HepG2 (cell line): ENCODE data around the gene MTF2. TPM values are rescaled to one million over a fixed set of nuclear protein-coding genes. Genes with fewer than 3 reads are reported as not detected.

Experiments
- ASH2L ChIP-seq: fragments of 300-600, 200-600 bp; sonication (generic); IDR thresholded peaks from 2 replicates; pipeline ENCODE4 v1.7.0; 2017; ENCODE audit warnings: low read depth, mild to moderate bottlenecking, moderate library complexity, mixed read lengths, low read length; ENCODE audit not compliant: insufficient read length
- KDM5B ChIP-seq: sonication (generic); formaldehyde crosslinking; IDR thresholded peaks from 2 replicates; pipeline ENCODE4 v1.4.0; 2020; ENCODE audit warnings: missing genetic modification reagents, mild to moderate bottlenecking, borderline replicate concordance
- NRL ChIP-seq: sonication (generic); formaldehyde crosslinking; IDR thresholded peaks from 2 replicates; pipeline ENCODE4 v1.5.0; 2020; ENCODE audit warnings: missing genetic modification reagents, mild to moderate bottlenecking, moderate library complexity, borderline replicate concordance
- POLR2AphosphoS2 ChIP-seq: IDR thresholded peaks from 2 replicates; pipeline ENCODE4 v1.6.1; 2011; ENCODE audit warnings: low read depth, low read length, improper control_type of control experiment
- SETDB1 ChIP-seq: sonication (generic); formaldehyde crosslinking; IDR thresholded peaks from 2 replicates; pipeline ENCODE4 v1.5.1; 2020; ENCODE audit warnings: missing genetic modification reagents, mild to moderate bottlenecking, borderline replicate concordance
- ZBTB46 ChIP-seq: sonication (generic); formaldehyde crosslinking; IDR thresholded peaks from 2 replicates; pipeline ENCODE4 v1.4.0; 2020; ENCODE audit warnings: mild to moderate bottlenecking, missing genetic modification reagents, borderline replicate concordance
- ZNF280D ChIP-seq: sonication (generic); formaldehyde crosslinking; IDR thresholded peaks from 2 replicates; pipeline ENCODE4 v1.5.1; 2020; ENCODE audit warnings: mild to moderate bottlenecking, missing genetic modification reagents
- ZNF574 ChIP-seq: sonication (generic); formaldehyde crosslinking; IDR thresholded peaks from 2 replicates; pipeline ENCODE4 v1.4.0; 2020; ENCODE audit warnings: missing genetic modification reagents
- ZNF761 ChIP-seq: sonication (generic); formaldehyde crosslinking; conservative IDR thresholded peaks from 2 replicates; pipeline ENCODE4 v1.4.0; 2020; ENCODE audit warnings: mild to moderate bottlenecking, missing genetic modification reagents
- polyA plus RNA-seq, 8 experiments: library from polyadenylated mRNA; depleted of rRNA in 3 of 8; stranded (reverse) in 7 of 8; unstranded in 1 of 8; fragments of >200 nt; fragmentation: Illumina TruSeq in 4 of 8; extraction: Trizol in 4 of 8; gene quantifications; 2 replicates each; pipeline versions ENCODE4 v1.2.1 to v1.2.3, GENCODE V29; 2011 to 2016; ENCODE audit warnings: low read depth in 4 of 8, missing spikeins in 1 of 8, mixed read lengths in 1 of 8; ENCODE audit not compliant: insufficient read depth in 1 of 8
- total RNA-seq, 5 experiments: library from RNA; depleted of rRNA; stranded (reverse); fragments of >200 nt; fragmentation: Illumina TruSeq; extraction: Trizol; gene quantifications; 2 replicates each; pipeline ENCODE4 v1.2.3, GENCODE V29; 2016; ENCODE audit warnings: low read depth in 1 of 5
- TF ChIP-seq, protein P1 (sequence below): sonication (generic); formaldehyde crosslinking; IDR thresholded peaks from 2 replicates; pipeline ENCODE4 v1.4.0; 2020; ENCODE audit warnings: mild to moderate bottlenecking, missing genetic modification reagents
- TF ChIP-seq, protein P2 (sequence below): IDR thresholded peaks from 2 replicates; pipeline ENCODE4 v1.6.1; 2016; ENCODE audit warnings: missing compliant biosample characterization, missing genetic modification reagents, borderline replicate concordance

MTF2 gene
- total and polyA plus RNA-seq, 2 of the 13 experiments (the other 11 are each of a cell fraction or from before 2014, with no cell fraction given) = 48.7 to 53.9 TPM

DNA sequence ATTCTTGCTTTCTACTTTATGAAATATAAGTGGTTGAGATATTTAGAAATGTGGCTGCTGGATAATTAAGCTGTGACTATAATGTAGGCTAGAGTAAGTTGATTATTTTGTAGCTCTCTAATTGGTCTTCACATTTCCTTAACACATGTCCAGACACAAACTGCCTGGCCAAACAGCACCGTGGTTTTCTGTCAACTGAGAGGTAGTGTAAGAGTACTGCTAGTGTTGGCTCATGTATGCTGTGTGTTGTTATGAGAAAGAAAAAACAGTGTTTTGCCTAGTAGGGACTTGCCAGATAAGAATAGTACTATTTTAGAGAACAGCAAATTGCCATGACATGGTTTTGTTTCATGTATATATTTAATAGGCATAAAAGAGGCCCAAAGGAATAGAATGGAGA lies 64.1 kb downstream of the MTF2 start (continued):
- TF ChIP-seq, protein P1, sequence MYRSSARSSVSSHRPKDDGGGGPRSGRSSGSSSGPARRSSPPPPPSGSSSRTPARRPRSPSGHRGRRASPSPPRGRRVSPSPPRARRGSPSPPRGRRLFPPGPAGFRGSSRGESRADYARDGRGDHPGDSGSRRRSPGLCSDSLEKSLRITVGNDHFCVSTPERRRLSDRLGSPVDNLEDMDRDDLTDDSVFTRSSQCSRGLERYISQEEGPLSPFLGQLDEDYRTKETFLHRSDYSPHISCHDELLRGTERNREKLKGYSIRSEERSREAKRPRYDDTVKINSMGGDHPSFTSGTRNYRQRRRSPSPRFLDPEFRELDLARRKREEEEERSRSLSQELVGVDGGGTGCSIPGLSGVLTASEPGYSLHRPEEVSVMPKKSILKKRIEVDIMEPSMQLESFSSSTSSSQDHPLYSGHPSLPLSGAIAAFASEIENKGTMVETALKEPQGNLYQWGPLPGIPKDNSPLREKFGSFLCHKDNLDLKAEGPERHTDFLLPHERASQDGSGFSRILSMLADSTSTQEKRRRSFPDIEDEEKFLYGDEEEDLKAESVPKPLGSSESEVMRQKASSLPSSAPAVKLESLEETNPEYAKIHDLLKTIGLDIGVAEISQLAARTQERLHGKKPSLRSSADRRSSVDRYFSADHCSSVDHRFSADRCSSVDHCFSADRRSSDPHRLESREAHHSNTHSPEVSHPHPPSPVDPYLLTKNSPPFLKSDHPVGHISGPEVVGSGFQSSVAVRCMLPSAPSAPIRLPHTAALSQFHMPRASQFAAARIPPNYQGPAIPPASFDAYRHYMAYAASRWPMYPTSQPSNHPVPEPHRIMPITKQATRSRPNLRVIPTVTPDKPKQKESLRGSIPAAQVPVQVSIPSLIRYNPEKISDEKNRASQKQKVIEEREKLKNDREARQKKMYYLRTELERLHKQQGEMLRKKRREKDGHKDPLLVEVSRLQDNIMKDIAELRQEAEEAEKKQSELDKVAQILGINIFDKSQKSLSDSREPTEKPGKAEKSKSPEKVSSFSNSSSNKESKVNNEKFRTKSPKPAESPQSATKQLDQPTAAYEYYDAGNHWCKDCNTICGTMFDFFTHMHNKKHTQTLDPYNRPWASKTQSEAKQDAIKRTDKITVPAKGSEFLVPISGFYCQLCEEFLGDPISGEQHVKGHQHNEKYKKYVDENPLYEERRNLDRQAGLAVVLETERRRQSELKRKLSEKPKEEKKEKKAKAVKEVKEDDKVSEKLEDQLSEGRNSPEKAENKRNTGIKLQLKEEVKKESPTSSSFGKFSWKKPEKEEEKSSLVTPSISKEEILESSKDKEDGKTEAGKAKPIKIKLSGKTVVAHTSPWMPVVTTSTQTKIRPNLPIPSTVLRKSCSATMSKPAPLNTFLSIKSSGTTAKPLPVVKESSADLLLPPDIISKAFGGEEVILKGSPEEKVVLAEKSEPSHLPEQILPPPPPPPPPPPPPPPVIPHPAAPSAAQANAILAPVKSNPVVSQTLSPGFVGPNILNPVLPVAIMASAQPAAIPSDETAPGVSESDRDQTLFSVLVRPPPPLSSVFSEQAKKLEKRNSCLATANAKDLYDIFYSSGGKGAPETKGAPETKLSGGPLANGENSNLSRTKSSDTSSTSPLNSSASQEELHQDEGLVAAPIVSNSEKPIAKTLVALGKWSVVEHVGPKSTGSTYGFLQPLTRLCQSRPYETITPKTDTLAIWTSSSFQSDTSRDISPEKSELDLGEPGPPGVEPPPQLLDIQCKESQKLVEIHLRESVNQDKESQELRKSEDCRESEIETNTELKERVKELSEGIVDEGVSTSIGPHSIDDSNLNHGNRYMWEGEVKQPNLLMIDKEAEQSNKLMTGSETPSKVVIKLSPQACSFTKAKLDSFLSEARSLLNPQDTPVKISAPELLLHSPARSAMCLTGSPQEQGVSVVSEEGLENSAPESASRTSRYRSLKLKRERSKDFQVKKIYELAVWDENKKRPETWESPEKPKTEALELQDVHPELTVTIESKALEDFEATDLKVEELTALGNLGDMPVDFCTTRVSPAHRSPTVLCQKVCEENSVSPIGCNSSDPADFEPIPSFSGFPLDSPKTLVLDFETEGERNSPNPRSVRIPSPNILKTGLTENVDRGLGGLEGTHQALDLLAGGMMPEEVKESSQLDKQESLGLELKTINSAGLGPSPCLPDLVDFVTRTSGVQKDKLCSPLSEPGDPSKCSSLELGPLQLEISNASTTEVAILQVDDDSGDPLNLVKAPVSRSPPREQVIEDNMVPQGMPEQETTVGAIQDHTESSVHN = no peak
- TF ChIP-seq SETDB1 (CRISPR knock-in tag) = no peak
- TF ChIP-seq POLR2AphosphoS2 = no peak
- no peak for TF ChIP-seq KDM5B (CRISPR knock-in tag)
- no peak for TF ChIP-seq ZBTB46 (CRISPR knock-in tag)
- TF ChIP-seq, protein P2, sequence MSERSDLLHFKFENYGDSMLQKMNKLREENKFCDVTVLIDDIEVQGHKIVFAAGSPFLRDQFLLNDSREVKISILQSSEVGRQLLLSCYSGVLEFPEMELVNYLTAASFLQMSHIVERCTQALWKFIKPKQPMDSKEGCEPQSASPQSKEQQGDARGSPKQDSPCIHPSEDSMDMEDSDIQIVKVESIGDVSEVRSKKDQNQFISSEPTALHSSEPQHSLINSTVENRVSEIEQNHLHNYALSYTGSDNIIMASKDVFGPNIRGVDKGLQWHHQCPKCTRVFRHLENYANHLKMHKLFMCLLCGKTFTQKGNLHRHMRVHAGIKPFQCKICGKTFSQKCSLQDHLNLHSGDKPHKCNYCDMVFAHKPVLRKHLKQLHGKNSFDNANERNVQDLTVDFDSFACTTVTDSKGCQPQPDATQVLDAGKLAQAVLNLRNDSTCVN (CRISPR knock-in tag) = no peak
- TF ChIP-seq ZNF574 (CRISPR knock-in tag) = no peak
- TF ChIP-seq ZNF280D = no peak
- no peak for TF ChIP-seq ASH2L
- no peak for TF ChIP-seq NRL (CRISPR knock-in tag)
- no peak for TF ChIP-seq ZNF761 (CRISPR knock-in tag)
